ENCODE results near the gene GSK3B.

The GSK3B gene

GRCh38 chr3:119826711-119827608 is 267.3 kb downstream of the GSK3B start:
- DNase-seq (ENCODE audit: low read depth in 2 of 3, low spot score in 1 of 3), result no peak

DNA sequence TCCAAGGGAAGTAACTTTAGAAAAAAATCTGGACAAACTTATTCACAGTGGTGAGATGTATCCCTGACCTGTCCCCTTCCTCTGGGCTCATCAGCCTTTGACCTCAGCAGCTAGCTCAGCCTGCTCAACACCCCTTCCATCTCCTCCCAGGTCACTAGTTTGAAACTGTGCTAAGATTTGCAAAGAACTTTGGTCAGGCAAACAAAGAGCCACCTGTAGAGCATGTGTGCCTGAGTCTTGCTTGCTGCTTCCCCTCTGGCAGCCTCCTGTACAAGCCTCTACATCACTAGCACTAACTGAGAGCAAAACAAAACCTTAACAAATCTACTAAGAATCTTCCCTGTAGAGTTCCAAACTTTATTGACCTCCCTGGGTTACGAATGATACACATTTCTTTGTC is 268.4 kb downstream of the GSK3B start:
- no peak for DNase-seq (ENCODE audit: low read depth in 2 of 3, low spot score in 1 of 3)

DNA sequence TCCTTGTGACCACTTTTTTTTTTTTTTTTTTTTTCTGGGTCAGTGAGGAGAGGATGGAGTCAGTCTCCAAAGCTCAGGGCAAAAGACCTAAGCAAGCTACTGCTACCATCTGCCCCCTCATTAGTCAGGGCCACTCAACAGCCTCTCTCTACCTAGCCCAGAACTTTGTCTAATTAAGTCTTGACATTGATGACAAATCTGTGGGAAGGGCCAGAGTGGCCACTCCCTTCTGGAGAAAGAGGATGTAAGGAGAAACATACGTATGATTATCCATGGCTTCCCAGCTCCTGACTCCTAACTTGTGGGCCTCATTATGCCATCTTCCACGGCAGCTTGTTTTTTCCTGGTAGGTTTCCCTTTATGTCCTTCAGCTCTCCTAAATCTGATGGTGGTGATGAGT is 274.4 kb downstream of the GSK3B start:
- no peak for DNase-seq (ENCODE audit: low read depth in 2 of 3, low spot score in 1 of 3)

- DNase-seq (ENCODE audit: low read depth in 2 of 3, low spot score in 1 of 3), result no peak
Observed at GRCh38 chr3:119818937-119819336, 275.3 kb downstream of the GSK3B start.

- DNase-seq (ENCODE audit: low read depth in 2 of 3, low spot score in 1 of 3), result no peak
Observed at GRCh38 chr3:119817583-119818363, 276.5 kb downstream of the GSK3B start.

- DNase-seq (ENCODE audit: low read depth in 2 of 3, low spot score in 1 of 3), result no peak
Observed at GRCh38 chr3:119817071-119817470, 277.2 kb downstream of the GSK3B start.

DNA sequence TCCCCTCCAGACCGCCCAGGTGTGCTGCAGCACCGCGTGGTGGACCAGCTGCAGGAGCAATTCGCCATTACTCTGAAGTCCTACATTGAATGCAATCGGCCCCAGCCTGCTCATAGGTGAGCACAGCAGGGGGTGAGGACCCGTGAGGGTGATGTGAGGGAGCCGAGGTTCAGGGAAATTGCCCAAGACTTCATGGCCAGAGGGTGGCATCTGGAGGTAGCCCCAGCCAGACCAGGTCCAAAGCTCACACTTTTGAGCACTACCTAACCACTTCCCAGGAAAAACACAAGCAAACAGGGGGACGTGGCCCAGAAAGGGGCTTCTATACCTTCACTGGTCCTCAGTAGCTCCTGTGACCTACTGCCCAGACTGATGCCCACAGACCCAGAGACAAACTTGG is 278.5 kb downstream of the GSK3B start:
- DNase-seq (ENCODE audit: low read depth in 2 of 3, low spot score in 1 of 3), result no peak

GRCh38 chr3:119812491-119813058 is 281.7 kb downstream of the GSK3B start:
- no peak for DNase-seq (ENCODE audit: low read depth in 2 of 3, low spot score in 1 of 3)

DNA sequence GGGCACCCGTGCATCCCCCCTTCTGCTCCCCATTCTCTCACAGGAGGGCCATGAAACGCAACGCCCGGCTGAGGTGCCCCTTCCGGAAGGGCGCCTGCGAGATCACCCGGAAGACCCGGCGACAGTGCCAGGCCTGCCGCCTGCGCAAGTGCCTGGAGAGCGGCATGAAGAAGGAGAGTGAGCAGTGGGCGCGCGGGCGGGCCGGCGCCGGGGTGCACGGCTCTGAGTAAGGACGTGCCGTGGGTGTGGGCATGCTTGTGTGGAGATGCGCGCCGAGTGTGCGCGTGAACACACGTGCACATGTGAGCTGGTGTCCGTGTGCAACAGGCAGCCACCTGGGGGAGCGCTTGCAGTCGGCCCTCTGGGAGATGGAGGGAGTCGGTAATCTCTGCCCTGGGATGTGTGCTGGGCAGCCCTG is 284.2 kb downstream of the GSK3B start:
- DNase-seq (ENCODE audit: low read depth in 2 of 3, low spot score in 1 of 3), result peak; percentile 30 to 47 (median 34)

DNA sequence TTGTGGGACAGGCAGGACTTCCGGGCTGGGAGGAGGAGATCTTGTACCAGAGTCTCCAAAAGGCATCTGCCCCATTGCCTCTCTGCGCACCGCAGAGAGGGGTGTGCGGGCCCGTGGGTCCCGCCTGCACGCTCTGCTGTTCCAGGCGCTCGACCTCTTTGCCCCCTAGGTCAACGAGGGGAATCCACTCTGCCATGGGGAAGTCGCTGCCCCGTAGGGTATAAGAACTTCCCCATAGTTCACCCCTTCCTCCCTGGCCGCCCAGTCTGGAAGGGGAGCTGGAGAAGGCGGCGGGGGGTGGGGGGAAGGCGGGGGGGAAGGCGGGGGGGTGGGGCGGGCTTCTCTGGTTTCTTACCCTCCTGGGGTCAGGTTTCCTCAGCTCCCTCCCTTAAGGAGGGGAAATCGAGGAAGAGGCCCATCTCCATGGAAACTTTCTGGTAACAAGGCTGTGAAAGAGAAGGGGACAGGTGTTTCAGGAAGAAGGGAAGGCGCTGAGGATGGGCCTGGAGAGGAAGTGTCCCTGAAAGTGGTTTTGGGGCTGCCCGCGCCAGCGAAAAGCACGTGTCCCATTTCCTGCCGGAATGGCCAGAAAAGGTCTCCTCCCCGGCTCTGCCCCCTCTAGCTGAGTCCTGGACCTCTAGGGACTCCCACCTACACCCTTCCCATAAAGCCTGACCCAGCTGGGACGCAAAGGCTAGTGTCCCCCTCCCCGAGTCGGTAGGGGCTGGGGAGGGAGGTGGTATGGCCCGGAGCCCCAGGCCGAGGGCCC is 284.8 kb downstream of the GSK3B start:
- peak in 2 of 3 donors; percentile 1 to 16 for DNase-seq (ENCODE audit: low read depth in 2 of 3, low spot score in 1 of 3)

GRCh38 chr3:119808843-119809242 is 285.4 kb downstream of the GSK3B start:
- DNase-seq (ENCODE audit: low read depth in 2 of 3, low spot score in 1 of 3), result no peak

DNA sequence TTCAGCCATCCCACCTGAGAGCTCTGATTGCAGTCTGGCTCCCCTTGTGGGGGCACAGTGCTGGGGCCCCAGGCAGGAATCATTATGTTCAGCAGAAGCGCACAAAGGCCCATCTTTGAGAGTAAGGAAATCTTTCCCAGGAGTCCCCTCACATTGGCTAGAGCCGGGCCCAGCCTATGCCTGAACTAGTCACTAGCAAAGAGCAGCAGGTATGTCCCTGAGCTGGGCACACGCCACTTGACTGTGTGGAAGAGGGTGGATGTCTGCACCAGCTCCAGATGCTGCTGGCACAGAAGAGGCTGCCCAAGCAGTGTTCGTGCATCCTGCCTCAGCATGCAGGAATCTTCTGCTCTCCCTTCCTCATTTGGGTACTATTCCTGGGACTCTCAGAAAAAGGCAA is 286.0 kb downstream of the GSK3B start:
- no peak for DNase-seq (ENCODE audit: low read depth in 2 of 3, low spot score in 1 of 3)

GRCh38 chr3:119800844-119801243 is 293.4 kb downstream of the GSK3B start:
- DNase-seq (ENCODE audit: low read depth in 2 of 3, low spot score in 1 of 3), result no peak

GRCh38 chr3:119796785-119797184 is 297.5 kb downstream of the GSK3B start:
- DNase-seq (ENCODE audit: low read depth in 2 of 3, low spot score in 1 of 3), result no peak

DNA sequence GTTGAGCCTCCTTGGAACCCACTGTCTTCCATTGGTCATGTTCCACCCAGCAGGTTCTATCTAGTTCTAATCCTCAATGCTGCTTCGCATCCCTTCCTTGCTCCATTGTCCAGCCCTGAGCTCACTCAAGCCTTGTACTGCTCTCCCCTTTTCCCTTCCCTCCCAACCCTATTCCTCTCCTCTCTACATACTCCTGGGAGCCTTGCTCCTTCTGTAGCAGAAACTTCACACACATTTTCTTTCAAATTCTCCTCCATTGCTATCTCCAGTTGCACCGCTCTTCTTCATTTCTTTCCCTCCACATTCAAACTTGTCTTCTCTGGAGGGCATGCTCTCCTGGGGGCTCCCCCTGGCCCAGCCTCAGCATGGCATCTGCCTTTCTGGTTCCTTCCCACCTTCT is 297.9 kb downstream of the GSK3B start:
- DNase-seq (ENCODE audit: low read depth in 2 of 3, low spot score in 1 of 3), result no peak

DNA sequence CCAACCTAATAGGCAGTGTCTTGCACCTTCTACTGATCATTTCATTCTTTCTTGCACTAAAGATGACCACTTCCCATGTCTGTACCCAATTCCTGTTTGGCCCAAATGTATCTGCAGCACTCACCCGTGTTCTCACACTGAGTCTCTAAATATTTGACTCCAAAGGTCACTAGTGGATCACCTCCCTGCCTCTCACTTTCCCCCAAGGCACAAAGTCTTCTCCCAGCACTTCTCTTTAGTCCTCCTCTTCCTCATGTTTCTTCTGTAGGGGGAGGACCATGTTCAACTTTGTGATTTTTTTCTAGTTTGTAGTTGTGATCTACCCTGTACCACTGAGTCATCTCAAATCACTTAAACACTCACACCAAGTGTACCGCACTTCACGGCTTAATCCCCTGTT is 298.4 kb downstream of the GSK3B start:
- no peak for DNase-seq (ENCODE audit: low read depth in 2 of 3, low spot score in 1 of 3)

DNA sequence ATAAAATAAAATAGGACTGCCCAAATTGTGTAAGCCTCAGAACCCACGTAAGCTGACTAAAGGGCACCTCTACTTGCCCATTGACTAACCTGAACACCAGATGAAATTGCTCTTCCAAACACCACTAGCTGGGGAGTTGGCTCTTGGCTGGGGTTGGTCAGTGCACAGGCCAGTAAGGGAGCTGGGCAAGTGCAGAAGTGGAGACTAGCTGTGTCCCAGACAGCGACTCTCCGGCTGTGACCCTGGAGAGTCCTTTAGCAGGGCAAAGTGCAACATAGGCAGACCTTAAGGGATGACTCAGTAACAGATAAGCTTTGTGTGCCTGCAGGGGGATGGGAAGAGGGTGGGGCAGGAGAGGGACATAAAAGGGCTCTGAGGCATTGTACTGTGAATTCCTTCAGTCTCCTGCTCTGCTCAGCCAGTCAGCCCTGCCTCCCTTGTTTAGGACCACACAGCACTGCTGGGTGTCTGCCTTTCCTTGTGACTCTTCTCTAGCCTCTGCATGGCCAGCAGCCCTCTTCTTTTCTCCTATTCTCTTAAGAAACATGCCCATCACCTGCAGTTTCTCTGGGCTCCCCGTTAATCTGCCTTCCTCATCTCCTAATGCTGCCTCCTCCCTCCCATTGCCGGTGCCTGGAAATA is 299.2 kb downstream of the GSK3B start:
- DNase-seq (ENCODE audit: low read depth in 2 of 3, low spot score in 1 of 3), result no peak

DNA sequence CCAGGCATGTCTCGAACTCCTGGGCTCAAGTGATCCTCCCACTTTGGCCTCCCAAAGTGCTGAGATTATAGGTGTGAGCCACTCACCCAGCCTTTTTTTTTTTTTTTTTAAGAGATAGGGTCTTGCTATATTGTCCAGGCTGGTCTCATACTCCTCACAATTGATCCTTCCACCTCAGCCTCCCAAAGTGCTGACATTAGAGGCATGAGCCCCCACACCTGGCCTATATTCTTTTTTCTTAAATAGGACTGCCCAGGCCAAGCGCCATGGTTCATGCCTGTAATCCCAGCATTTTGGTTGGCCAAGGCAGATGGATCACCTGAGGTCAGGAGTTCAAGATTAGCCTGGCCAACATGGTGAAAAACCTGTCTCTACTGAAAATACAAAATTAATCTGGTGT is 299.8 kb downstream of the GSK3B start:
- DNase-seq (ENCODE audit: low read depth in 2 of 3, low spot score in 1 of 3), result no peak

GRCh38 chr3:119792270-119792669 is 302.0 kb downstream of the GSK3B start:
- DNase-seq (ENCODE audit: low read depth in 2 of 3, low spot score in 1 of 3), result no peak

DNA sequence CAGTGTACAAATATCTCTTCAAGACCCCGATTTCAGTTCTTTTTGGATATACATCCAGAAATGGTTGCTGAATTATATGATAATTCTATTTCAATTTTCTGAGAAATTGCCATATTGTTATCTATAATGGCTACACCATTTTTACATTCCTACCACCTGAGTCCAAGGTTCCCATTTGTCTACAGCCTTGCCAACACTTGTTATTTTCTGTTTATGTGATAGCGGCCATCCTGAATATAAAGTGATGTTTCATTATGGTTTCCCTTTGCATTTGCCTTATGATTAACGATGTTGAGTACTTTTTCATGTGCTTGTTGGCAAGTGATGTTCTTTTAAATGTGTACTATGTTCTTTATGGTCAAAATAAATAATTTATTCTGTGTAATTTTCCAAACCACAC is 303.9 kb downstream of the GSK3B start:
- no peak for DNase-seq (ENCODE audit: low read depth in 2 of 3, low spot score in 1 of 3)

DNA sequence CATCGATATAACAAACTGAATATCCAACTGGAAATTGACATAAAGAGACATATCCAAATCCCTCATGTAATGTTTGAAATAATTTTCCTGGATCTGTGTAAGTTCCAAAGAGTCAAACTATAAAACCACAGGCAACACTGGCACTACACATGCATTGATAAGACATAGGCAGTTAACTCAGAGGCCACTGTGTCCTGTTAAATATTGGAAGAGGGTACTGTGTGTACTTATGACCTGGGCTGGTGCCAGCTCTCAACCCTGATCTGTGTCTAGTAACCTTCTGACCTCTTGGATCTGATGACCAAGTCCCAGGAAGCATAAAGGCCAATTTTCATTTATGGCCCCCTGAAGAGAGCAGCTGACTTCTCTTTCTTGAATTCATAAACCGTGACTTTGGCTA is 307.8 kb downstream of the GSK3B start:
- no peak for DNase-seq (ENCODE audit: low read depth in 2 of 3, low spot score in 1 of 3)
